ENCODE results near the gene KRT77. TPM values are rescaled to one million over a fixed set of nuclear protein-coding genes. Genes with fewer than 3 reads are reported as not detected.
"Not testable (repeated sequence)": the region's sequence is repeated elsewhere in the genome, so short reads cannot be mapped to it uniquely, and the experiment has no call there.

Gene KRT77
- total RNA-seq, 1 experiment from 2014 or later: not detected

DNA sequence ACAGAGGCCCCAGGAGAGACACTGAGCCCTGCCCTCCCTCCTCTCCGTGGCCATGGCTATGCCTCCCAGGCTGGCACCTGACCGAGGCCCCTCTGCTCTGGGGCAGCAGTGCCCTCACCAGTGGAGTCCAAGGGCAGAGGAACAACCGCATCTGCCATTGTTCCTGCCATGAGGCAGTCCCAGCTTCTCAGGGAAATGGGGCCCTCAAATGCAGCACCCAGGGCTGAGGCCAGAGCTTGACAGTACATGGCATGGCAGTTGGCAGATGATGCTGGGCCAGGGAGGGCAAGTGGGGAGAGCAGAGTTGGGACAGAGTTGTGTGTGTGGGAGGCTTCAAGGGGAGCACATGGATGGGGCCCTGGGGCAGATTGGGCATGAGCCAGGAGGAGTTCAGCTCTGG, 21.1 kb upstream of the KRT77 start:
- no peak for DNase-seq (ENCODE audit: extremely low read depth, low read depth)

DNA sequence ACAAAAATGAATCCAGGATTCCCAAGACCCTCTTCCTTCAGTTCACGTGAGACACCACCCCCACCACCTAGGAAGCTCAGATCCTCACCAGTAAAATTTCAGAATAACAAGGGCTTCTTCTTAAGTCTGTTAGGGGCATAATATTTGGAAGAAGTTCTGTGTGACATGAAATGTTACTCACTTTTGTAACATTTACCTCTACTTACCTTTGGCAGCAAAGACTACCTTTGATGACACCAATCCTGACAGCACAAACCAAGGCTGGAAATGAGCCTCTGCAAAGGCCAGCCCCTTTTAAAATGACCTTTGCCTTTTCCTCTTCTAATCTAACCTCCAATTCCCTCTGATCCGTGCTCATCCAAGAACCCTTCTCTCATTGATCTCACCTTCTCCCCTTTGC, 19.4 kb upstream of the KRT77 start:
- no peak for DNase-seq (ENCODE audit: extremely low read depth, low read depth)

DNA sequence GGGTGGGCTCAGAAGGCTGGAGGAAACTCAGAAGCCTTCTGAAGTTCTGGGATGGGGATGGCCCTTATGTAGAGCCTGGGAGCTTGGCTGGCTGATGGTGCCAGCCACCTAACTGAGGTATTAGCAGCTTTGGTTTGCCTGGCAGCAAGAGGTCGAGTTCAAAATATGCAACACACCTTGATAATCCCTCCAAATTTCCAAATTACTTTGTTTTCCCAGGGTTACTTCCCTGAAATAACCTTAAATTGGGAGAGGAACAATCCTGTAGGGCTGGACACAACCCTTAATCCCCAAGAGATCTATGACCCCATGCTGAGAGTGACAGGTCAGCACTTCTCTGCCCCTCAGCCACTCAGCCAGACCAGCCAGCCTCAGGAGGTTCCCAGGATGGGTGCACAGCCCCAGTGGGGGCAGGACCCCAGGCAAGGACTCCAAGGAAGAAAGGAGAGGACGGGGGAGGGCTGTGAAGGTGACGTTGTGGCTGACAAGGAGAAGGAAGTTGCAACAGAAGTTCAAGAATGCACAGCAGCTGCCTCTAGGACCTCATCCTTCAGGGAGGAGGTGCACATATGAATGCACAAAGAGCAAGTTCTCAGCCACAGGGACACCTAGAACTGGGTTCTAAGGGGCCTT, 18.6 kb upstream of the KRT77 start:
- no peak for DNase-seq (ENCODE audit: extremely low read depth, low read depth)

- DNase-seq (ENCODE audit: extremely low read depth, low read depth): no peak
Measured at GRCh38 chr12:52720365-52720886, 17.1 kb upstream of the KRT77 start.

GRCh38 chr12:52716061-52716460, 12.7 kb upstream of the KRT77 start:
- no peak for DNase-seq (ENCODE audit: extremely low read depth, low read depth)

DNA sequence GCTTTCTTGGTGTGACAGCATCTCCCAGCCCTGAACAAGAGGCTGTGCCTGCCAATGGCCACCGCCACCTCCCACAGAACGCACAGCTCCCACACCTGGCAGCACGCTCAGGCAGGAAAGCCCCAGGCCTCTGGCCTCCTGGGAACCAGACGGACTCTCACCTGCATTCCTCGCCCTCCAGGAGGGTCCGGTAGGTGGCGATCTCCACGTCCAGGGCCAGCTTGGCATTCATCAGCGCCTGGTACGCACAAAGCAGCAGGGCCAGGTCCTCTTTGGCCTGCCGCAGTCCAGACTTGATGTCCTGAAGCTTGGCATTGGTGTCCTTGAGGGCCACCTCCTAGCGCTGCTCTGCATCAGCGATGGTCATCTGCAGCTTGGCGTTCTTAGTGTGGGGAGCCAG, 12.1 kb upstream of the KRT77 start:
- DNase-seq (ENCODE audit: extremely low read depth, low read depth): no peak

GRCh38 chr12:52714887-52715281, 11.6 kb upstream of the KRT77 start:
- DNase-seq (ENCODE audit: extremely low read depth, low read depth): no peak

DNA sequence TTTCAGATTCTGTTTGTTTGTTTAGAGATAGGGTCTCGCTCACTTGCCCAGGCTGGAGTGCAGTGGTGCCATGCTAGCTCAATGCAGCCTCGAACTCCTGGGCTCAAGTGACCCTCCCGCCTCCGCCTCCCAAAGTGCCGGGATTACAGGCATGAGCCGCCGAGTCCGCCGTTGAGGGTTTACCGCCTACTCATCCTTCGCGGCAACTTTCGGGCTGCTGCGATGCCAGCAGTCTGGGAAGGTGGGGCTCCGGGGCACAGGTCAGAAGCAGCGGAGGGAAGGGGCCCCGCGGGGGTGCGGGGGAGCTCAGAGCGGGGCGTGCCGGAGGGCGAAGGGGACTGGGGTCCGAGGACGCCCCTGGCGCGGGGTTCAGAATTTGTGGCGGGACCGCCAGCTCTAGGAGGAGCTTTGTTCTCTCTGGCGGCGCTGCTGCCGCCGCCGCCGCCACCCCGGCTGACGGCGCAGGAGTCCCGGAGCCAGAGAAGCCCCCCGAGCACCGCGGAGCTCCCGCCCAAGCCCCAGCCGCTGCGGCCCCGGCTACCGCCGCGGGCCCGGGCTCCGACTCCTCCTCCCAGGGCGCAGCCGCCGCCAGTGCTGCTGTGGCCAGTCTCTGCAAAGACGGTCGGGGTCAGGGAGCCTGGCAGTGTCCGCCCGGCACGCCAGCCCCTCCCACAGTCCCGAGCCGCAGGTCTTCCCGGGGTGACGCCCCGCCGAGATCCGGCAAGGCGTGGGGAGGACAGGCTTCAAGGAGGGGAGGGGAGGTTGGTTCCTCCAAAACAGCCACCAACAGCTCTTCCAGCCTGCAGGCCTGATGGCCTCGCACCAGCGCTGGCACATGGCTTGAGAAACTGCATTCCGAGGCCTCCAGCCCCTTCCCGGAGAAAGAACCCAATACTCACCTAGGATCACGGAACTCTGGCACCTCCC, 10.9 kb upstream of the KRT77 start:
- DNase-seq (ENCODE audit: extremely low read depth, low read depth): no peak

GRCh38 chr12:52712122-52712521, 8.8 kb upstream of the KRT77 start:
- DNase-seq (ENCODE audit: extremely low read depth, low read depth): not testable (repeated sequence)

- no peak for DNase-seq (ENCODE audit: extremely low read depth, low read depth)
Measured at GRCh38 chr12:52710730-52711129, 7.4 kb upstream of the KRT77 start.

GRCh38 chr12:52708010-52708409, 4.7 kb upstream of the KRT77 start:
- no peak for DNase-seq (ENCODE audit: extremely low read depth, low read depth)

DNA sequence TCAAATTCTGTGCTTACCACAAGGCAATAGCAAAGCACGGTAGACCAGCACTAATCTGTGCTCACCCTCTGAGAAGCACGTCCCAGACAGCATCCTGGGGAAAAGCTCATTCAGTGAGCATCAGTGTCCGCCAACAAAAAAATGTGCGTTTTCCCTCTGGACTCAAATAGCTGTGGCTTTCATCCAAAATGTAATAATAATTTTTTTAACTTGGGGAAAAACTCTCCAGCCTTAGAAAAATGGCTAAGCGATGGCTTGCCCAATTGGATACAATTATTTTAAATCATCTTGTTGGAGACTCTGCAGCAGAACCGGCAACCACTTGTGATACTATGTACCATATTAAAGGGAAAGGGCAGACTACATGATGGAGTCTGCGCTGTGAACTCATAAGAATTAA, 1.1 kb upstream of the KRT77 start:
- DNase-seq (ENCODE audit: extremely low read depth, low read depth): no peak

DNA sequence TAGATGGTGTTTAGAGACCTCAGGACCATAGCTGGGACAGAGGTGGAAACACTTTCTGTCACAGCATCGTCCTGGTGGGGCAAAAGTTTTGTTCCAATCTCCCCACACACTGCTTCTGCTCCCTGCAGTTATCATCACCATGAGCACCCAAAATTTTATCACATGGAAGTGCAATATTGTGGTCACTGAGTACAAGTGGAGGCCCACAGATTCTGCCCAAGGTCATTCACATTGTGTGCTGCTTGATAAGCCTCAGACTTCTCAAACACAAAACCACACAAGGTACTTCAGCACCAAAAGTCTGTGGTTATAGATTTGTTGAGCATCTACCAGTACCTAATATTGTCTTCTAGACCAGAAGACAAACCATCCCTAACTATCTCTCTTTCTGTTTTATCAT, 554 bp upstream of the KRT77 start:
- DNase-seq (ENCODE audit: extremely low read depth, low read depth): no peak

- DNase-seq (ENCODE audit: extremely low read depth, low read depth): no peak
Measured at GRCh38 chr12:52702338-52702737, 986 bp downstream of the KRT77 start.

GRCh38 chr12:52701281-52701680, 2.0 kb downstream of the KRT77 start:
- DNase-seq (ENCODE audit: extremely low read depth, low read depth): no peak

DNA sequence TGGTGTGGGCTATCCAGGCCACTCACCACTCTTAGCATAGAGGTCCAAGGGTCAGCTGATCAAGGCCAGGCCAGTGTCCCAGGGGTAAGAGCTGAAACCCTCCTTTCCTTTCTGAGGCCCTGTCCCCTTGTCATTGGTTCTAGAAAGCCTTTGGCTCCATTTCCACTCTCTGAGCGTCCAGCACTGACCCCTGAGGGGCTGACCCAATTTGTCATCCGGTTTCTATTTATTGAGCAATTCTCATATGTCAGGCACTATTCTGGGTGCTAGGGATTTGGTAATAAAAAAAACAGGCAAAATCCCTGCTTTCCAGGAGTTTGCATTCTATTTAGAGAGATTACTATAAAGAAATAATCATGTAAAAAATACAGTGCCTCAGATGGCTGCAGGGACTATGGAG, 3.4 kb downstream of the KRT77 start:
- no peak for DNase-seq (ENCODE audit: extremely low read depth, low read depth)

DNA sequence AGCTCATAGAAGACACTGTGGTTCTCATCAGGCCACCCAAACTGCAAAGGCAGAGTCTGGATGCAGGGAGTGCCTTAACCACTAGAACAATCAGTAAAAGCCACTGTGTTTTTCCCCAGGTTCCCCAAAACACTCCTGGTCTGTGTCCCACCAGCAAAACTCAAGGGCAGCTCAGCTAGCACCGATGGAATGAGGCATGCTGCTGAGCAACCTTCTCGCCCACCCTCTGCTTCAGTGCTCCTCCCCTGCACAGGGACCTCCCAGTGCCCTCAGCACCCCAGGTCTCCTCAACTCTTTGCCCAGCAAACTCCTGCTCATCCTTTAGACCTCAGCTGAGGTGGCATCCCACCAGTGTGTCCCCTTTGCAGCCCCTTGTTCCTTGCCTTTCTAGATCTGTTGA, 4.0 kb downstream of the KRT77 start:
- no peak for DNase-seq (ENCODE audit: extremely low read depth, low read depth)

DNA sequence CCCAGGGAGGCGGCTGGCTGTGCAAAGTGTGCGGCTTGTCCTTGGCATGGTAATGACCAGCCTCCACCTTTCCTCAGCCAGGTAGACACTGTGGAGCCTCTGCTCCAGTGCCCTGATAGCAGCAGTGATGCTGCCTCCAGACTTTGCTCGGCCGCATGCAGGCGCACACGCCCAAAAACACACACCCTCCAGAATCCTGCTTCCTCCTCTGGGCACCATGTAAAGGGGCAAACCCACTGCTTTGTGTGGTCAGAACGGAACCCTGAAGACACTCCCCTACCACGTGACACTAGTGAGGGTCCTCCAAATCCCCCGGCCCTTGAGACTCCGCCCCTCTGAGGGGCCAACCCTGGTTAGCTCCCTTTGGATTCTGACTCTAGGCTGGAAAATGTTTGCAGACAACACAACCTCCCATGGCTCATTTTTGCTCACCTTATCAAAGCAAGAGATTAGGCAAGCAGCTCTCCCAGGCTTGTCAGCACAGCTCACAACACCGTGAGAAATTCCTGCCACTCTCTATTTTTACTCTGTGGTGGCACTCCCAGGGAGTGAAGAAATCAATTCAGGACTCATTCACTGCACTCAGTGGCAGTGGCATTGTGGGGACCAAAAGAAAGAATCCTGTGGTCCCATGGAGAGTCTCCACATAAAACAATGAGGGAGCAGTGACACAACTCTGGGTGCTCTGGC, 4.5 kb downstream of the KRT77 start:
- no peak for DNase-seq (ENCODE audit: extremely low read depth, low read depth)

DNA sequence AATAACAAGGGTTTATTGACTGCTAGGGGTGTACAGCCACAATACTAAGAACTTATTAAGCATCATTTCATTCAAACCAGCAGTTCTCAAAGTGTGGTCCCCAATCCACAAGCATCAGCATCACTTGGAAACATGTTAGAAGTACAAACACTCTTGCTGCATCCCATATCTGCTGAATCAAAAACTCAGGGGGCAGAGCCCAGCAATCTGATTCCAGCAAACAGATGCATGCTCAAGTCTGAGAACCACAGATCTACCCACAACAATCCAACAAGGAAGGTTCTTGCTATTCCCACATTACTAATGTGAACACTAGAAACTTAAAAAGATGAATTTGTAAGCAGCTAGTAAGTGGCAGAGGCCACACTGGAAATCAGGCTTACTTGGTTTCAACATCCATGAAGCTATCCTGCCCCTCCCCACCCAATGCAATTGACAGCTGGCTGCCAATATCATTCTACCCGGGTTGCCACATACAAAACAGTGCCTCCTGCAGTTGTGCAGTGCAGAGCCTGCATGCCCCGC, 6.2 kb downstream of the KRT77 start:
- no peak for DNase-seq (ENCODE audit: extremely low read depth, low read depth)

DNA sequence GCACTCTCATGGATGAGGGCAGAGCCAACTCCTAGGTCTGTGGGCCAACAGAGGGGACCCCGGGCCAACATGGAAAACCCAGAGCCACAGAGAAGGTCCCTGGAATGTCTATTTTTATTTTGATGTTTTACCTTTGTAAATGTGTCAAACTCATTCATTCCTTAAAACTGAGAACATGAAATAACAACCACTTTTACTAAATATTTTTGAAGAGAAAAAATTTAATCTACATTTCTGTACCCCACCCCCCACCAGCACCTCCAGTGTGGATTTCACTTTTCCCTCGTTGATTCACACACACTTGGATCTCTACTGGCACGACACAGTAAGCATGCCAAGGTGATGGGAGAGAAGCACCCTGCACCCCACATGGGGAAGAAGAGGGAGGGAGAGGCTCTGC, 6.7 kb downstream of the KRT77 start:
- no peak for DNase-seq (ENCODE audit: extremely low read depth, low read depth)

- DNase-seq (ENCODE audit: extremely low read depth, low read depth): no peak
Measured at GRCh38 chr12:52695039-52695438, 8.3 kb downstream of the KRT77 start.

Data from NCI-H460 (cell line).